IMR-90 (cell line): ENCODE results near the gene INO80. TPM values are rescaled to one million over a fixed set of nuclear protein-coding genes. Genes with fewer than 3 reads are reported as not detected.

Experiments
- ATAC-seq: fragments of 200-7000 bp; cut with Tn5 transposase; 2 replicates; pipeline ENCODE4 v1.9.1; 2020; ENCODE audit warnings: low read depth, mild to moderate bottlenecking, moderate library complexity
- BruUV-seq: library from RNA; stranded (reverse); fragments of 400-500 nt; replicated peaks from 2 replicates; lab custom pipeline; 2021; lab: Mats Ljungman, UMichigan
- CTCF ChIA-PET: fragments of 300-600 bp; formaldehyde crosslinking; extraction: SDS; loops from one replicate; lab custom pipeline; 2021; ENCODE audit warnings: antibody characterized with exemption; lab: Yijun Ruan, JAX
- POLR2A ChIA-PET: fragments of 300-600 bp; sonication (Branson Sonifier 250); formaldehyde crosslinking; loops from one replicate; lab custom pipeline; 2022; ENCODE audit warnings: antibody characterized with exemption; ENCODE audit not compliant: unreplicated experiment; lab: Charles Lee
- DNase-seq: peaks from one replicate; pipeline ENCODE4 v3.0.0; 2013
- H2AFZ ChIP-seq: replicated peaks from 2 replicates; pipeline ENCODE3; 2013; ENCODE audit warnings: low read length, mild to moderate bottlenecking; ENCODE audit not compliant: poor library complexity
- H2AK5ac ChIP-seq: 2 replicates; pipeline ENCODE4 v1.6.1; 2013; ENCODE audit warnings: low read depth, low read length, inconsistent platforms
- H2AK9ac ChIP-seq: replicated peaks from 2 replicates; pipeline ENCODE3; 2013; ENCODE audit warnings: mild to moderate bottlenecking, low read depth, low read length, moderate library complexity; ENCODE audit not compliant: poor library complexity
- H2BK120ac ChIP-seq: 2 replicates; pipeline ENCODE4 v1.6.1; 2013; ENCODE audit warnings: low read depth, low read length, inconsistent platforms
- H2BK15ac ChIP-seq: 3 replicates; pipeline ENCODE4 v1.6.1; 2013; ENCODE audit warnings: low read depth, low read length, inconsistent platforms
- H2BK20ac ChIP-seq: 2 replicates; pipeline ENCODE4 v1.6.1; 2013; ENCODE audit warnings: low read depth, mild to moderate bottlenecking, inconsistent platforms, low read length, moderate library complexity
- H2BK5ac ChIP-seq: 2 replicates; pipeline ENCODE4 v1.6.1; 2013; ENCODE audit warnings: mild to moderate bottlenecking, low read depth, low read length, inconsistent platforms; ENCODE audit not compliant: poor library complexity, severe bottlenecking
- H3K14ac ChIP-seq: replicated peaks from 2 replicates; pipeline ENCODE4 v1.6.1; 2013; ENCODE audit warnings: low read depth, low read length, inconsistent platforms
- H3K18ac ChIP-seq: 2 replicates; pipeline ENCODE4 v1.6.1; 2013; ENCODE audit warnings: low read depth, low read length, control low read depth
- H3K23ac ChIP-seq: 2 replicates; pipeline ENCODE4 v1.6.1; 2013; ENCODE audit warnings: low read depth, low read length, inconsistent platforms
- H3K27ac ChIP-seq: 2 replicates; pipeline ENCODE4 v1.5.1; 2013; ENCODE audit warnings: mild to moderate bottlenecking, control low read depth, low read length; ENCODE audit not compliant: insufficient read depth
- H3K27me3 ChIP-seq: 2 replicates; pipeline ENCODE4 v1.6.1; 2013; ENCODE audit warnings: low read length; ENCODE audit not compliant: control insufficient read depth, insufficient read depth
- H3K36me3 ChIP-seq: 2 replicates; pipeline ENCODE4 v1.6.1; 2013; ENCODE audit warnings: low read length, mixed read lengths; ENCODE audit not compliant: control insufficient read depth, insufficient read depth
- H3K4ac ChIP-seq: 2 replicates; pipeline ENCODE4 v1.6.1; 2013; ENCODE audit warnings: low read depth, low read length, inconsistent platforms
- H3K4me1 ChIP-seq: 2 replicates; pipeline ENCODE4 v1.6.1; 2013; ENCODE audit warnings: low read length, mixed read lengths; ENCODE audit not compliant: control insufficient read depth, insufficient read depth
- H3K4me2 ChIP-seq: 2 replicates; pipeline ENCODE4 v1.6.1; 2013; ENCODE audit warnings: low read depth, mild to moderate bottlenecking, control low read depth, low read length, moderate library complexity
- H3K4me3 ChIP-seq: 2 replicates; pipeline ENCODE4 v1.5.1; 2013; ENCODE audit warnings: low read depth, mild to moderate bottlenecking, control low read depth, low read length, moderate library complexity; ENCODE audit not compliant: insufficient read depth
- H3K56ac ChIP-seq: 2 replicates; pipeline ENCODE4 v1.6.1; 2013; ENCODE audit warnings: low read length, inconsistent platforms; ENCODE audit not compliant: insufficient read depth; ENCODE audit errors: extremely low read depth
- H3K79me1 ChIP-seq, 2 experiments: 2 replicates each; pipeline ENCODE4 v1.6.1; 2013; ENCODE audit warnings: low read length in 2 of 2, inconsistent platforms in 1 of 2, low read depth in 1 of 2
- H3K9ac ChIP-seq: 2 replicates; pipeline ENCODE4 v1.6.1; 2013; ENCODE audit warnings: low read depth, low read length, control low read depth
- H3K9me1 ChIP-seq: 2 replicates; pipeline ENCODE4 v1.6.1; 2013; ENCODE audit warnings: low read length, inconsistent platforms; ENCODE audit not compliant: insufficient read depth
- H3K9me3 ChIP-seq: 2 replicates; pipeline ENCODE4 v1.6.1; 2013; ENCODE audit warnings: low read length; ENCODE audit not compliant: control insufficient read depth, insufficient read depth
- H4K20me1 ChIP-seq: 2 replicates; pipeline ENCODE4 v1.6.1; 2013; ENCODE audit warnings: low read length, inconsistent platforms; ENCODE audit not compliant: insufficient read depth
- H4K5ac ChIP-seq: 2 replicates; pipeline ENCODE4 v1.6.1; 2013; ENCODE audit warnings: mild to moderate bottlenecking, low read depth, low read length, control low read depth
- H4K8ac ChIP-seq, 2 experiments: 2 replicates each; pipeline ENCODE4 v1.6.1; 2013; ENCODE audit warnings: low read depth in 2 of 2, low read length in 2 of 2, control low read depth in 1 of 2, inconsistent platforms in 1 of 2
- H4K91ac ChIP-seq: 2 replicates; pipeline ENCODE4 v1.6.1; 2013; ENCODE audit warnings: low read depth, low read length, inconsistent platforms; ENCODE audit not compliant: insufficient read depth
- CTCF ChIP-seq: conservative IDR thresholded peaks from 2 replicates; pipeline ENCODE4 v1.5.1; 2012; ENCODE audit warnings: mild to moderate bottlenecking, low read depth, low read length, improper control_type of control experiment
- ELK1 ChIP-seq: fragments of 150-350 bp; IDR thresholded peaks from 2 replicates; pipeline ENCODE4 v1.6.1; 2016; ENCODE audit warnings: low read depth, mild to moderate bottlenecking, low read length, moderate library complexity, borderline replicate concordance
- WGBS, 2 experiments: methylation state at CpG; one replicate each; pipeline versions ENCODE4 v1.1.5 to v1.1.7; 2013; ENCODE audit warnings: missing lambda C conversion rate in 2 of 2; ENCODE audit not compliant: insufficient read length in 1 of 2; ENCODE audit errors: extremely low coverage in 2 of 2; 5-methylcytosine and 5-hydroxymethylcytosine counted together
- dilution Hi-C: fragments of 300-500 bp; cut with HindIII; formaldehyde crosslinking; loops from one replicate; pipeline ENCODE4 v1.14.3; 2018; ENCODE audit warnings: low sequenced_read_pairs; ENCODE audit not compliant: unreplicated experiment
- in situ Hi-C: fragments of 300-500 bp; cut with MboI; formaldehyde crosslinking; loops from 3 replicates; pipeline ENCODE4 v1.14.3; 2019; ENCODE audit warnings: low sequenced_read_pairs, inconsistent platforms, mixed read lengths
- intact Hi-C: fragments of 100-400 bp; cut with micrococcal nuclease; formaldehyde crosslinking; loops from 2 replicates; pipeline ENCODE4 v1.10.0; 2022
- polyA plus RNA-seq, 3 experiments: library from polyadenylated mRNA; depleted of rRNA; stranded (reverse); fragments of >200 nt; gene quantifications; 2 replicates each; pipeline ENCODE4 v1.2.3, GENCODE V29; 2012; ENCODE audit warnings: low replicate concordance in 1 of 3
- total RNA-seq: library from RNA; depleted of rRNA; stranded (reverse); fragments of >200 nt; gene quantifications from 2 replicates; pipeline ENCODE4 v1.2.3, GENCODE V29; 2012

Gene INO80
- total and polyA plus RNA-seq, 2 of the 4 experiments (the other 2 are of a cell fraction), result 6.0 to 13.3 TPM

DNA sequence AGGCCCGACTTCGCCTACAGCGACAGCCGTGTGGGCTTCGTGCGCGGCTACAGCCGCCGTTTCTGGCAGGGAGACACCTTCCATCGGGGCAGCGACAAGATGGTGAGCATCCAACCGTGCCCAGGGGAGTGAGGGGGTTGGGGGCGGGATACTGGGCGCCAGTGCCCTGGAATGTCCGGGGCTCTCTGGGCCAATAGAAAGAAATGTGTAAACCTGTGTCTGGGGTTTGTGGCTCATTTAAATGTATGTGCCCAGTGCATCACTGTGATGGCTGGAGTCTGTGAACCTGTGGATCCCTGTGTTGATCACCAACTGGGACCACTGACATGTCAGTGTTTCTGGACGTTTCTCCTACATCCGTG is 162.4 kb downstream of the INO80 start:
- H2BK20ac ChIP-seq, result no peak overlapping the region
- DNase-seq (no peak), ATAC-seq (peak; percentile 7)
- H4K20me1 ChIP-seq, result peaks cover 53% of the 10 kb centered on the region
- TF ChIP-seq CTCF (no peak), ELK1 (no peak)
- no peaks in the 10 kb centered on the region for H3K9me3 ChIP-seq
- in situ Hi-C loops (no loop called here), intact Hi-C loops (loop anchor here (2.0 to 5.0 kb wide), 2 partner anchors 29 to 64 kb away; no protein-coding TSS in a partner anchor), dilution Hi-C loops (no loop called here)
- H2BK120ac ChIP-seq, result peak overlapping the region; percentile 75
- peaks cover 31% of the 10 kb centered on the region for H3K4me1 ChIP-seq
- peak overlapping the region; percentile 12; the same call in 1 of the 2 replicates for H4K5ac ChIP-seq
- BruUV-seq, result no TSS peak
- peak overlapping the region; percentile 59 for H2BK5ac ChIP-seq
- H3K4me2 ChIP-seq, result peak overlapping the region; percentile 85
- H3K14ac ChIP-seq, result peak overlapping the region; percentile 66
- H3K27me3 ChIP-seq, result no peaks in the 10 kb centered on the region
- H4K91ac ChIP-seq, result peak overlapping the region; percentile 66
- ChIA-PET POLR2A (interaction anchor here (0.8 to 1.4 kb wide), 6 partner anchors 11 to 379 kb away, joined by 3 to 6 read pairs (median 4); no protein-coding TSS in a partner anchor), CTCF (interaction anchor here (0.9 to 4.6 kb wide), 3 partner anchors 12 to 65 kb away, joined by 5 to 23 read pairs (median 11); no protein-coding TSS in a partner anchor)
- peak overlapping the region; percentile 87 for H3K4ac ChIP-seq
- peaks cover 32% of the 10 kb centered on the region for H3K9me1 ChIP-seq
- H2AK5ac ChIP-seq, result peak overlapping the region; percentile 88
- peak overlapping the region; percentile 16; the same call in 1 of the 2 replicates for H3K18ac ChIP-seq
- H2AFZ ChIP-seq, result peak overlapping the region; percentile 96
- peak overlapping the region; percentile 80 for H3K9ac ChIP-seq
- H3K36me3 ChIP-seq, result peaks cover 28% of the 10 kb centered on the region
- 14% methylated on average over 10 of the region's 17 CpGs; no CpG with 5 or more reads in 1 of the 2 experiments for WGBS, 2 experiments
- peak overlapping the region; percentile 70 for H3K4me3 ChIP-seq
- H3K79me1 ChIP-seq, result peaks cover 18 to 62% of the 10 kb centered on the region in 2 experiments
- no peak overlapping the region for H2BK15ac ChIP-seq
- peak overlapping the region; percentile 73 for H3K27ac ChIP-seq
- peak overlapping the region; percentile 58; the same call in 1 of the 2 replicates for H3K56ac ChIP-seq
- peak overlapping the region; percentile 98 for H3K23ac ChIP-seq
- H4K8ac ChIP-seq, result peak overlapping the region; percentile 48 to 83; a peak in 3 of 4 replicates
- H2AK9ac ChIP-seq, result peak overlapping the region; percentile 99
